ENCODE data around the gene ZP1. TPM values are rescaled to one million over a fixed set of nuclear protein-coding genes. Genes with fewer than 3 reads are reported as not detected.

The ZP1 gene
- total RNA-seq, 2 experiments from 2014 or later, result not detected

DNA sequence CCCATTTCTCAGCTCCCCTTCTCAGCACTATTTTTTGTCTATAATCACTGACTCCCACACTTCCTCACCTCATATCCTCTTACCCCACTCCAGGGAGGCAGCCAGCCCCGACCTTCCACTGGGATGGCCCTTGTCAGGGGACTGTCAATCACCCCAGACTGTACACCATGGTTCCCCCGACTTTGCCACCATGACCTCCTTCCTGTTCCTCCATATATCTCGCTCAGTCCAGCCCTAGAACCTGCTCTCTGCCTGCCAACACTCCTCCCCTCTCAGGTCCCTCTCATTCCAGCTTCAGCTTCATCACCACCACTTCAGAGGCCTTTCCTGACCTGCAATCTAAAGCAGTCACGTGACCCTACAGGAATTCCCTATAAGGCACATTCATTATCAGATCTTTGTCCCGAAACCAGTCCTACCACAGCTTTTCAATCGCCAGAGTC is 22.5 kb downstream of the ZP1 start:
- Histone ChIP-seq H3K9me2 (ENCODE audit: insufficient read depth, low read length) (no peaks in the 10 kb centered on the region), H3K4me1 (ENCODE audit: insufficient read depth, low read length, poor library complexity, severe bottlenecking) (no peaks in the 10 kb centered on the region), H3K4me3 (ENCODE audit: low read depth, low read length, poor library complexity, severe bottlenecking) (no peak overlapping the region), H3K36me3 (ENCODE audit: insufficient read depth, low read length) (peaks cover 67% of the 10 kb centered on the region), H4K20me1 (ENCODE audit: insufficient read depth, low read length) (no peaks in the 10 kb centered on the region), H3K79me2 (ENCODE audit: insufficient read depth, low read depth, low read length) (no peaks in the 10 kb centered on the region), H3K27ac (ENCODE audit: low read depth, low read length, poor library complexity, severe bottlenecking) (no peak overlapping the region), H2AFZ (ENCODE audit: low read length) (no peak overlapping the region), H3K4me2 (ENCODE audit: low read length) (no peak overlapping the region), H3K9me3 (ENCODE audit: low read length) (no peaks in the 10 kb centered on the region)
- intact Hi-C loops (cut with micrococcal nuclease; ENCODE audit: unreplicated experiment), result loop anchor here (10.0 kb wide), 1 partner anchor 65 kb away; the partner anchor contains the start of gene SLC15A3
- POLR2A ChIA-PET, result no interaction called here
- TF ChIP-seq EZH2phosphoT487 (IDR thresholded peaks at IDR 0.05; ENCODE audit: borderline replicate concordance, low read depth, low read length), result no peak
- TF ChIP-seq, protein P1, sequence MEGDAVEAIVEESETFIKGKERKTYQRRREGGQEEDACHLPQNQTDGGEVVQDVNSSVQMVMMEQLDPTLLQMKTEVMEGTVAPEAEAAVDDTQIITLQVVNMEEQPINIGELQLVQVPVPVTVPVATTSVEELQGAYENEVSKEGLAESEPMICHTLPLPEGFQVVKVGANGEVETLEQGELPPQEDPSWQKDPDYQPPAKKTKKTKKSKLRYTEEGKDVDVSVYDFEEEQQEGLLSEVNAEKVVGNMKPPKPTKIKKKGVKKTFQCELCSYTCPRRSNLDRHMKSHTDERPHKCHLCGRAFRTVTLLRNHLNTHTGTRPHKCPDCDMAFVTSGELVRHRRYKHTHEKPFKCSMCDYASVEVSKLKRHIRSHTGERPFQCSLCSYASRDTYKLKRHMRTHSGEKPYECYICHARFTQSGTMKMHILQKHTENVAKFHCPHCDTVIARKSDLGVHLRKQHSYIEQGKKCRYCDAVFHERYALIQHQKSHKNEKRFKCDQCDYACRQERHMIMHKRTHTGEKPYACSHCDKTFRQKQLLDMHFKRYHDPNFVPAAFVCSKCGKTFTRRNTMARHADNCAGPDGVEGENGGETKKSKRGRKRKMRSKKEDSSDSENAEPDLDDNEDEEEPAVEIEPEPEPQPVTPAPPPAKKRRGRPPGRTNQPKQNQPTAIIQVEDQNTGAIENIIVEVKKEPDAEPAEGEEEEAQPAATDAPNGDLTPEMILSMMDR (conservative IDR thresholded peaks at IDR 0.05; ENCODE audit: low read length), result no peak
- CTCF ChIA-PET (ENCODE audit: unreplicated experiment), result interaction anchor here (0.9 kb wide), 1 partner anchor 26 kb away, joined by 3 read pairs; no protein-coding TSS in a partner anchor
- DNase-seq (ENCODE audit: low spot score), result no peak
- BruUV-seq (replicated peaks), result no TSS peak

DNA sequence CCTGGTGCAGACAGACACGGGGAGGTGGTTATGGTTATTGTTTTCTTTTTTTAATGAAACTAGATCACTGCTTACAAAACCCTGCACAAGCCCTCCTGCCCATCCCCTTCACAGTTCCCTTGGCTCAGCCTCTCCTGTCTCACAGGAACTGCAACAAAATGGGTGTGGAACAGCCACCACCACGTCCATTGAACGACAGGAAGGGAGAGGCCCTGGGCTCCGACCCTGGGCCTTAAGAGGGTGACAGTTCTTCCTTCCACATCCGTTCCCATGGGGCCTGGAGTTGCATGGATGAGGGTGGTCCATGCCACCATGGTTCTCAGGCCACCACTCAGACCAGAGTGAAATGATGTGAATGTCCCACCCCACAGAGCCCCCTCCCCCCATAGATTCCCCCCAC is 23.4 kb downstream of the ZP1 start:
- POLR2A ChIA-PET, result interaction anchor here (0.7 kb wide), 1 partner anchor 10 kb away, joined by 3 read pairs; no protein-coding TSS in a partner anchor
- Histone ChIP-seq H2AFZ (ENCODE audit: low read length) (no peak overlapping the region), H3K79me2 (ENCODE audit: insufficient read depth, low read depth, low read length) (no peaks in the 10 kb centered on the region), H3K9me3 (ENCODE audit: low read length) (no peaks in the 10 kb centered on the region), H3K9me2 (ENCODE audit: insufficient read depth, low read length) (no peaks in the 10 kb centered on the region), H4K20me1 (ENCODE audit: insufficient read depth, low read length) (no peaks in the 10 kb centered on the region), H3K27ac (ENCODE audit: low read depth, low read length, poor library complexity, severe bottlenecking) (no peak overlapping the region), H3K4me1 (ENCODE audit: insufficient read depth, low read length, poor library complexity, severe bottlenecking) (no peaks in the 10 kb centered on the region), H3K4me3 (ENCODE audit: low read depth, low read length, poor library complexity, severe bottlenecking) (no peak overlapping the region), H3K4me2 (ENCODE audit: low read length) (no peak overlapping the region), H3K36me3 (ENCODE audit: insufficient read depth, low read length) (peaks cover 75% of the 10 kb centered on the region)
- CTCF ChIA-PET (ENCODE audit: unreplicated experiment), result no interaction called here
- no TSS peak for BruUV-seq (replicated peaks)
- TF ChIP-seq, protein P1 (conservative IDR thresholded peaks at IDR 0.05; ENCODE audit: low read length), result no peak
- TF ChIP-seq EZH2phosphoT487 (IDR thresholded peaks at IDR 0.05; ENCODE audit: borderline replicate concordance, low read depth, low read length), result no peak
- no peak for DNase-seq (ENCODE audit: low spot score)
- intact Hi-C loops (cut with micrococcal nuclease; ENCODE audit: unreplicated experiment), result loop anchor here (10.0 kb wide), 1 partner anchor 64 kb away; the partner anchor contains the start of gene SLC15A3

DNA sequence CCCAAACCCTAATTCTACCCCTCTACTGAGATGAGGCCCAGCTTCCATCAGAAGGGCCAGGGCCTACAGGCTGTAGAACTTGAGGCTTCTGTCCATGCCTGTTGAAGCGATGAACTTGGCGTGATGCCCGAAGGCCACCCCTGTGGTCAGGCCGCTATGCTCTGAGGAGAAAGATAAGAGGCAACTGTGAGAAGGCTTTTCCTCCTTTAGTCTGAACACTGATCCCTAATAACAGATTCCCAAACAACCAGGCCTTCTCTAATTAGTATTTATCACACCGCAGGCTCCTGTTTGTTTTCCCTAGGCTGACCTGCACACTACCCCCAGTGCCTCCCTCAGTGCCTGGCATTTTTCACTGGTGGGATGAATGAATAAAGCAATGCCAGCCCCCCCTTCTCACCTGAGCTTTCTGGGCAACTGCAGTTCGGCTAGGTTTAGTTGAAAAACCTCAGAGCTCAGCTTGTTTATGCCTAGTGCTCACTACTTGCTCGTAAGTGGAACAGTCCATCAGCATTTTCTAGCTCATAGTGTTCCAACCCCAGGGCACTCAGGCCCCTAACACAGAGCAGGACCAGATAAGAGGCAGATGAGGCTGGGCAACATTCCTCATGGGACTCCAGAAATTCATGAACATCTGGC is 23.9 kb downstream of the ZP1 start:
- no peaks in the 10 kb centered on the region for H3K79me2 ChIP-seq (ENCODE audit: insufficient read depth, low read depth, low read length)
- no peak overlapping the region for H3K27ac ChIP-seq (ENCODE audit: low read depth, low read length, poor library complexity, severe bottlenecking)
- H4K20me1 ChIP-seq (ENCODE audit: insufficient read depth, low read length), result no peaks in the 10 kb centered on the region
- no peaks in the 10 kb centered on the region for H3K9me3 ChIP-seq (ENCODE audit: low read length)
- H3K9me2 ChIP-seq (ENCODE audit: insufficient read depth, low read length), result no peaks in the 10 kb centered on the region
- H2AFZ ChIP-seq (ENCODE audit: low read length), result no peak overlapping the region
- no peak overlapping the region for H3K4me2 ChIP-seq (ENCODE audit: low read length)
- TF ChIP-seq EZH2phosphoT487 (IDR thresholded peaks at IDR 0.05; ENCODE audit: borderline replicate concordance, low read depth, low read length), result no peak
- TF ChIP-seq, protein P1 (conservative IDR thresholded peaks at IDR 0.05; ENCODE audit: low read length), result no peak
- H3K4me3 ChIP-seq (ENCODE audit: low read depth, low read length, poor library complexity, severe bottlenecking), result no peak overlapping the region
- H3K36me3 ChIP-seq (ENCODE audit: insufficient read depth, low read length), result peaks cover 81% of the 10 kb centered on the region
- ChIA-PET POLR2A (interaction anchor here (0.7 kb wide), 1 partner anchor 11 kb away, joined by 3 read pairs; no protein-coding TSS in a partner anchor), CTCF (ENCODE audit: unreplicated experiment) (no interaction called here)
- BruUV-seq (replicated peaks), result no TSS peak
- DNase-seq (ENCODE audit: low spot score), result no peak
- intact Hi-C loops (cut with micrococcal nuclease; ENCODE audit: unreplicated experiment), result loop anchor here (10.0 kb wide), 1 partner anchor 64 kb away; the partner anchor contains the start of gene SLC15A3
- H3K4me1 ChIP-seq (ENCODE audit: insufficient read depth, low read length, poor library complexity, severe bottlenecking), result no peaks in the 10 kb centered on the region

All from OCI-LY7 (cell line).